Prostate gland (tissue), 2 donors: ENCODE measurements around the gene DENND2A.

Source experiments
- CTCF ChIP-seq, 4 experiments: fragments of 200-600 bp in 2 of 4; fragments of 450-650 bp in 2 of 4; sonication (generic) in 2 of 4; IDR thresholded peaks; 1 replicate in 3 of 4; 2 replicates in 1 of 4; pipeline ENCODE4 v1.5.1; 2016 to 2019; ENCODE audit warnings: antibody characterized with exemption in 4 of 4, mild to moderate bottlenecking in 2 of 4, moderate library complexity in 2 of 4
- POLR2A ChIP-seq: fragments of 450-650 bp; IDR thresholded peaks from one replicate; pipeline ENCODE4 v1.6.1; 2016; ENCODE audit warnings: antibody characterized with exemption, mild to moderate bottlenecking
- POLR2AphosphoS5 ChIP-seq: sonication (generic); formaldehyde crosslinking; IDR thresholded peaks from one replicate; pipeline ENCODE4 v1.6.1; 2017; ENCODE audit warnings: antibody characterized with exemption

- no peak for TF ChIP-seq POLR2A
- TF ChIP-seq CTCF (IDR thresholded peaks at IDR 0.05) = no peak
- peak; percentile 52 for TF ChIP-seq POLR2AphosphoS5
Measured at GRCh38 chr7:140541513-140542227, 98.9 kb downstream of the DENND2A start.
